Dendritic cell treated with granulocyte-macrophage colony-stimulating factor and Interleukin-4, amounts not matched to agents 40 ng/mL and 50 ng/mL, for 4 days (primary cell): ENCODE results near the gene METTL23.
A peak's percentile ranks its signal among the peaks of the same experiment; 100 is the strongest.

Experiments
- H3K27ac Mint-ChIP-seq: one replicate; pipeline ENCODE4 v1.8.0; 2022; ENCODE audit warnings: mild to moderate bottlenecking, mixed read lengths
- H3K27me3 Mint-ChIP-seq: one replicate; pipeline ENCODE4 v1.8.0; 2022; ENCODE audit warnings: mild to moderate bottlenecking, mixed read lengths
- H3K36me3 Mint-ChIP-seq: one replicate; pipeline ENCODE4 v1.8.0; 2022; ENCODE audit warnings: low read depth, mixed read lengths
- H3K4me1 Mint-ChIP-seq: one replicate; pipeline ENCODE4 v1.8.0; 2022; ENCODE audit warnings: low read depth, mixed read lengths
- H3K4me3 Mint-ChIP-seq: one replicate; pipeline ENCODE4 v1.8.0; 2022; ENCODE audit warnings: mild to moderate bottlenecking, moderate library complexity, mixed read lengths
- H3K9me3 Mint-ChIP-seq: one replicate; pipeline ENCODE4 v1.8.0; 2022; ENCODE audit warnings: mixed read lengths
- intact Hi-C: fragments of 100-400 bp; cut with micrococcal nuclease; formaldehyde crosslinking; loops from one replicate; pipeline ENCODE4 v1.15.0; 2022

Gene METTL23

GRCh38 chr17:76772842-76773525, 46.3 kb downstream of the METTL23 start:
- peak overlapping the region; percentile 81 for H3K27ac Mint-ChIP-seq
- H3K9me3 Mint-ChIP-seq: no peaks in the 10 kb centered on the region
- peaks cover 91% of the 10 kb centered on the region for H3K36me3 Mint-ChIP-seq
- H3K4me3 Mint-ChIP-seq: no peak overlapping the region
- H3K4me1 Mint-ChIP-seq: peaks cover 10% of the 10 kb centered on the region
- intact Hi-C loops: no loop called here
- no peaks in the 10 kb centered on the region for H3K27me3 Mint-ChIP-seq

GRCh38 chr17:76775021-76775600, 48.5 kb downstream of the METTL23 start:
- Mint-ChIP-seq H3K9me3 (no peaks in the 10 kb centered on the region), H3K27ac (no peak overlapping the region), H3K4me3 (no peak overlapping the region), H3K27me3 (no peaks in the 10 kb centered on the region), H3K4me1 (peaks cover 10% of the 10 kb centered on the region), H3K36me3 (peaks cover 89% of the 10 kb centered on the region)
- intact Hi-C loops: no loop called here

GRCh38 chr17:76781056-76781982, 54.7 kb downstream of the METTL23 start:
- Mint-ChIP-seq H3K4me3 (no peak overlapping the region), H3K9me3 (no peaks in the 10 kb centered on the region), H3K36me3 (peaks cover 93% of the 10 kb centered on the region), H3K4me1 (no peaks in the 10 kb centered on the region), H3K27ac (no peak overlapping the region), H3K27me3 (no peaks in the 10 kb centered on the region)
- intact Hi-C loops: no loop called here

- no peaks in the 10 kb centered on the region for H3K4me1 Mint-ChIP-seq
- no peaks in the 10 kb centered on the region for H3K27me3 Mint-ChIP-seq
- H3K9me3 Mint-ChIP-seq: no peaks in the 10 kb centered on the region
- intact Hi-C loops: no loop called here
- H3K4me3 Mint-ChIP-seq: no peak overlapping the region
- no peak overlapping the region for H3K27ac Mint-ChIP-seq
- peaks cover 82% of the 10 kb centered on the region for H3K36me3 Mint-ChIP-seq
Observed at GRCh38 chr17:76783146-76783545, 56.5 kb downstream of the METTL23 start.
